ENCODE results near the gene SURF1.

Gene SURF1

GRCh38 chr9:133362359-133363044 lies 6.2 kb upstream of the SURF1 start:
- DNase-seq (ENCODE audit: low read depth), result no peak

GRCh38 chr9:133361507-133362092 lies 5.3 kb upstream of the SURF1 start:
- no peak for DNase-seq (ENCODE audit: low read depth)

- no peak for DNase-seq (ENCODE audit: low read depth)
Measured at GRCh38 chr9:133360400-133361393, 4.4 kb upstream of the SURF1 start.

GRCh38 chr9:133359399-133360175 lies 3.3 kb upstream of the SURF1 start:
- no peak for DNase-seq (ENCODE audit: low read depth)

- no peak for DNase-seq (ENCODE audit: low read depth)
Measured at GRCh38 chr9:133357656-133358055, 1.4 kb upstream of the SURF1 start.

GRCh38 chr9:133355881-133356357 lies 368 bp downstream of the SURF1 start:
- DNase-seq (ENCODE audit: low read depth), result no peak

- no peak for DNase-seq (ENCODE audit: low read depth)
Measured at GRCh38 chr9:133354766-133355165, 1.5 kb downstream of the SURF1 start.

GRCh38 chr9:133353548-133353947 lies 2.7 kb downstream of the SURF1 start:
- no peak for DNase-seq (ENCODE audit: low read depth)

- DNase-seq (ENCODE audit: low read depth), result no peak
Measured at GRCh38 chr9:133352635-133353340, 3.5 kb downstream of the SURF1 start.

GRCh38 chr9:133351908-133352634 lies 4.2 kb downstream of the SURF1 start:
- DNase-seq (ENCODE audit: low read depth), result no peak

- no peak for DNase-seq (ENCODE audit: low read depth)
Measured at GRCh38 chr9:133351526-133351907, 4.8 kb downstream of the SURF1 start.

- no peak for DNase-seq (ENCODE audit: low read depth)
Measured at GRCh38 chr9:133349965-133350616, 6.2 kb downstream of the SURF1 start.

GRCh38 chr9:133348718-133349573 lies 7.3 kb downstream of the SURF1 start:
- no peak for DNase-seq (ENCODE audit: low read depth)

- DNase-seq (ENCODE audit: low read depth), result peak; percentile 83
Measured at GRCh38 chr9:133347985-133348717, 8.1 kb downstream of the SURF1 start, which contains the start of the genes MED22 and RPL7A. Gene MED22, minus strand, starts transcription at chr9:133348131. Its CDS starts 1,469 bp downstream, at chr9:133346662. Gene RPL7A, plus strand, starts transcription at chr9:133348218. Its CDS starts 26 bp downstream, at chr9:133348244.

- no peak for DNase-seq (ENCODE audit: low read depth)
Measured at GRCh38 chr9:133347515-133347984, 8.7 kb downstream of the SURF1 start.

GRCh38 chr9:133346021-133346785 lies 10.1 kb downstream of the SURF1 start:
- DNase-seq (ENCODE audit: low read depth), result no peak

GRCh38 chr9:133345596-133345995 lies 10.7 kb downstream of the SURF1 start:
- DNase-seq (ENCODE audit: low read depth), result no peak
